Lower lobe of right lung (tissue), 2 donors: Measurements from ENCODE around the gene PDLIM5. TPM values are rescaled to one million over a fixed set of nuclear protein-coding genes. Genes with fewer than 3 reads are reported as not detected.
"Not testable (repeated sequence)": the region's sequence is repeated elsewhere in the genome, so short reads cannot be mapped to it uniquely, and the experiment has no call there.

Experiments
- ATAC-seq, 2 donors: fragments of 200-7000 bp; cut with Tn5 transposase; one replicate each; pipeline ENCODE4 v1.9.1; 2020 to 2022; ENCODE audit warnings: mild to moderate bottlenecking in 2 of 2, moderate library complexity in 2 of 2
- DNase-seq: peaks from one replicate; pipeline ENCODE4 v3.0.0-alpha.2; 2020
- H3K27ac ChIP-seq: fragments of 200-600 bp; one replicate; pipeline ENCODE4 v1.8.0; 2022
- H3K27me3 ChIP-seq: fragments of 200-600 bp; one replicate; pipeline ENCODE4 v1.8.0; 2022; ENCODE audit warnings: low read depth
- H3K36me3 ChIP-seq: fragments of 200-600 bp; one replicate; pipeline ENCODE4 v1.8.0; 2022; ENCODE audit warnings: mild to moderate bottlenecking
- H3K4me1 ChIP-seq: fragments of 200-600 bp; one replicate; pipeline ENCODE4 v1.8.0; 2022
- H3K4me3 ChIP-seq: fragments of 200-600 bp; one replicate; pipeline ENCODE4 v1.8.0; 2022; ENCODE audit warnings: mild to moderate bottlenecking
- H3K9me3 ChIP-seq: fragments of 200-600 bp; one replicate; pipeline ENCODE4 v1.8.0; 2022
- CTCF ChIP-seq: fragments of 200-600 bp; IDR thresholded peaks from one replicate; pipeline ENCODE4 v1.8.0; 2022; ENCODE audit warnings: antibody characterized with exemption, mild to moderate bottlenecking
- intact Hi-C: fragments of 100-400 bp; cut with DNase I; formaldehyde crosslinking; loops from one replicate; pipeline ENCODE4 v1.11.0; 2022
- total RNA-seq: library from RNA; stranded (reverse); fragmentation: NEBNext Ultra II Directional; extraction: Animal tissue kit (Norgen Biotek cat#: 25700); gene quantifications from one replicate; pipeline ENCODE4 v1.2.1, GENCODE V29; 2021
- donor health status: DM: no; HTN: yes; CAD: no; lungs with severe emphysema.

Gene PDLIM5
- total RNA-seq, 1 donor from 2014 or later = 75.8 TPM

- intact Hi-C loops = no loop called here
- no peak for TF ChIP-seq CTCF
- peaks cover 23% of the 10 kb centered on the region for H3K36me3 ChIP-seq
- H3K4me1 ChIP-seq = no peaks in the 10 kb centered on the region
- no peak for DNase-seq
- no peak overlapping the region for H3K4me3 ChIP-seq
- no peaks in the 10 kb centered on the region for H3K9me3 ChIP-seq
- ATAC-seq = no peak
- no peak overlapping the region for H3K27ac ChIP-seq
- H3K27me3 ChIP-seq = no peaks in the 10 kb centered on the region
Measured at GRCh38 chr4:94654714-94655113, 203.0 kb downstream of the PDLIM5 start.

- Histone ChIP-seq H3K9me3 (no peaks in the 10 kb centered on the region), H3K4me3 (no peak overlapping the region), H3K27me3 (no peaks in the 10 kb centered on the region), H3K4me1 (no peaks in the 10 kb centered on the region), H3K36me3 (peaks cover 64% of the 10 kb centered on the region), H3K27ac (no peak overlapping the region)
- TF ChIP-seq CTCF = no peak
- intact Hi-C loops = no loop called here
- no peak for ATAC-seq
- DNase-seq = no peak
Measured at GRCh38 chr4:94660614-94661013, 208.9 kb downstream of the PDLIM5 start.

- intact Hi-C loops, H3K4me3 ChIP-seq, DNase-seq, H3K9me3 ChIP-seq, H3K4me1 ChIP-seq, ATAC-seq, H3K27me3 ChIP-seq, H3K27ac ChIP-seq: not testable (repeated sequence)
- peaks cover 42% of the 10 kb centered on the region for H3K36me3 ChIP-seq
Measured at GRCh38 chr4:94665021-94665420, 213.3 kb downstream of the PDLIM5 start.

- DNase-seq (no peak), ATAC-seq (no peak)
- H3K4me3 ChIP-seq = no peak overlapping the region
- no peaks in the 10 kb centered on the region for H3K4me1 ChIP-seq
- no peaks in the 10 kb centered on the region for H3K27me3 ChIP-seq
- H3K9me3 ChIP-seq = no peaks in the 10 kb centered on the region
- no peak overlapping the region for H3K27ac ChIP-seq
- no peak for TF ChIP-seq CTCF
- intact Hi-C loops = no loop called here
- H3K36me3 ChIP-seq = peaks cover 38% of the 10 kb centered on the region
Measured at GRCh38 chr4:94665500-94666404, 214.0 kb downstream of the PDLIM5 start.

- intact Hi-C loops = no loop called here
- ATAC-seq = no peak
- Histone ChIP-seq H3K9me3 (no peaks in the 10 kb centered on the region), H3K4me1 (no peaks in the 10 kb centered on the region), H3K27ac (no peak overlapping the region), H3K36me3 (peaks cover 14% of the 10 kb centered on the region), H3K27me3 (no peaks in the 10 kb centered on the region), H3K4me3 (no peak overlapping the region)
- DNase-seq = no peak
- TF ChIP-seq CTCF = no peak
Measured at GRCh38 chr4:94668724-94669123, 217.0 kb downstream of the PDLIM5 start.
